SU-DHL-6 (cell line): ENCODE data around the gene CACNA1C.

Source experiments
- CTCF ChIP-seq: fragments of 200-600 bp; sonication (generic); IDR thresholded peaks from one replicate; pipeline ENCODE4 v1.5.1; 2017; ENCODE audit warnings: antibody characterized with exemption, mild to moderate bottlenecking, low read length, moderate library complexity; ENCODE audit not compliant: insufficient read depth, poor library complexity, severe bottlenecking
- EZH2phosphoT487 ChIP-seq: fragments of 200-600 bp; sonication (generic), shearing (Covaris generic); conservative IDR thresholded peaks from 2 replicates; pipeline ENCODE4 v1.6.1; 2018; ENCODE audit warnings: mild to moderate bottlenecking, antibody characterized with exemption, low read length, moderate library complexity, mixed read lengths

- TF ChIP-seq CTCF (no peak), EZH2phosphoT487 (no peak)
Observed at GRCh38 chr12:2044165-2044564, 8.6 kb upstream of the CACNA1C start.
